Thyroid gland (tissue), 4 donors: ENCODE results near the gene ZNF407.

Experiments used
- CTCF ChIP-seq, 6 experiments: fragments of 200-600 bp in 3 of 6; fragments of 450-650 bp in 3 of 6; sonication (generic) in 3 of 6; IDR thresholded peaks; one replicate each; pipeline ENCODE4 v1.5.1; 2016 to 2019; ENCODE audit warnings: antibody characterized with exemption in 6 of 6, mild to moderate bottlenecking in 2 of 6, inconsistent platforms in 1 of 6, moderate library complexity in 1 of 6
- POLR2A ChIP-seq, 2 donors: fragments of 450-650 bp; IDR thresholded peaks; one replicate each; pipeline ENCODE4 v1.6.1; 2017; ENCODE audit warnings: antibody characterized with exemption in 2 of 2, mild to moderate bottlenecking in 2 of 2, moderate library complexity in 1 of 2

- TF ChIP-seq CTCF (IDR thresholded peaks at IDR 0.05) (no peak), POLR2A (IDR thresholded peaks at IDR 0.05) (no peak)
These were observed 175.5 kb downstream of the ZNF407 start for GRCh38 chr18:74773171-74773624.
